ENCODE measurements around the gene SLC6A1.
"Not testable (repeated sequence)": the region's sequence is repeated elsewhere in the genome, so short reads cannot be mapped to it uniquely, and the experiment has no call there.

The SLC6A1 gene

DNA sequence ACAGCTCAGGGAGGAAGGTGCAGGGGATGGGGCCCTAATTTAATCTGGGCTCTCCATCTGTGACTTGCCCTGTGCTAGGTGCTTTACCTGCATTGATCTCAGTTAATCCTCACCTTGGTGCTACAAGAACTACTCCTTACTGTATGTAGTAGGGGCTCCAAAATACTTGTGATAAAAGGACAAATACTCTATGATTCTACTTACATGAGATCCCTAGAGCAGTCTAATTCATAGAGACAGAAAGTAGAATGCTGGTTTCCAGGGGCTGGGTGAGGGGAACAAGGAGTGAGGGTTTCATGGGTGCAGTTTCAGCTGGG lies 67.2 kb downstream of the SLC6A1 start:
- DNase-seq (ENCODE audit: low read depth in 2 of 2): no peak

DNA sequence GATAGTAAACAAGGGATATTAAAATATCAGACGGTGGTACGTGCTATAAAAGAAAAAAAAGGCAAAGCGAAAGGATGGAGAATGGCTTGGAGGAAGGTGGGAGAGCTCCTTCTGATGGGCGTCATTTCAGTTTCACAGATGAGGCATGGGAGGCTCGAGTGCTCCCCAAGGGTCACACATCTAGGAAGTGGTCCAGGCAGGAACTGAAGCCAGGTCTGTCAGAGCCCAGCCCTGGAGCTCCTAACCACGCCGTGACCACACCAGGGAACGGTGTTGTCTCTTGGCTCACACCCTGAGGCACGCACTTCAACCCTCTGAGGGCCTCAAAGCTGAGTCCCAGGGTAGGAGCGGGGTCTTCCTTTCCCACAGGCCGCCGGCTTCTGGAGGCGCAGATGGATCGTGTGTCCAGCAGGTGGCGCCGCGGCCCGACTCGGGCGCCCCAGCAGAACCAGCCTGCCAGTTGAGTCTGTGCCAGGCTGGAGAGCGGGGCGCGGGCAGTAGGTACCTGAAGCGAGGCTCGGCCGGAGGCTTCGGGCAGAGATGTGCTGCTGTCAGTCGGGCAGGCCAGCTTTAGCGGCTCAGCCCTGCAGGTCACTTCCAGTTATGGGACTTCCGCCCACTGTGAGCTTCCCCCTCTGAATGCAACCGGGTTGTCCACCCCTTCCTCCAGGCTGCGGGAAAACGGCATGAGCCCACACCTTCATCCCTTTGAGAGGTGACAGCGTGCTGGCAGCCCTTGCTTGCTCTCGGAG lies 68.1 kb downstream of the SLC6A1 start:
- DNase-seq (ENCODE audit: low read depth in 2 of 2): peak; percentile 27 to 50

DNA sequence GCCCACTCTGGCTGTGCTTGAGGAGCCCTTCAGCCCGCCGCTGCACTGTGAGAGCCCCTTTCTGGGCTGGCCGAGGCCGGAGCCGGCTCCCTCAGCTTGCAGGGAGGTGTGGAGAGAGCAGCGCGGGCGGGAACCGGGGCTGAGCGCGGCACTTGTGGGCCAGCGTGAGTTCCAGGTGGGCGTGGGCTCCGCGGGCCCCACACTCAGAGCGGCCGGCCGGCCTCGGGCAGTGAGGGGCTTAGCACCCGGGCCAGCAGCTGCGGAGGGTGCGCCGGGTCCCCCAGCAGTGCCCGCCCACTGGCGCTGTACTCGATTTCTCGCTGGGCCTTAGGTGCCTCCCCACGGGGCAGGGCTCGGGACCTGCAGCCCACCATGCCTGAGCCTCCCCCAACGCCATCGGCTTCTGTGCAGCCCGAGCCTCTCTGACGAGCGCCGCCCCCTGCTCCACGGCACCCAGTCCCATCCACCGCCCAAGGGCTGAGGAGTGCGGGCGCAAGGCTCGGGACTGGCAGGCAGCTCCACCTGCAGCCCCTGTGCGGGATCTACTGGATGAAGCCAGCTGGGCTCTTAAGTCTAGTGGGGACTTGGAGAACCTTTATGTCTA lies 68.8 kb downstream of the SLC6A1 start:
- not testable (repeated sequence) for DNase-seq (ENCODE audit: low read depth in 2 of 2)

DNA sequence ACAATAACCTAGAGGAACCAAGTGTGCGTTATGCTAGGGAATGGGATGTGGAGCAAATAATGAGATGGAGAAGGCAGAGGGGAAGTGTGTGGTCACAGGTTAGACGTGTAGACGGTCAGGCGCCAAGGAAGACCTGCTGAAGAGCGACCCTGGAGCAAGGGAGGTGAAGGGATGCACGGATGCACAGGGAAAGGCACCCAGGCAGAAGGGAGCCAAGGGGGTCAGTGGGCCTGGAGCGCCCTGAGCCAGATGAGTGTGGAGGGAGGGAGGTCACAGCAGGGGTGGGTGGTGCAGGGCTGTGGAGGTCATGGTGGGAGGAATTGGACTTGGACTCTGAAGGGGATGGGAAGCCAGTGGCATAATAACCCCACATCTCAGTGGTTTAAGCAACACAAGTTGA lies 70.2 kb downstream of the SLC6A1 start:
- DNase-seq (ENCODE audit: low read depth in 2 of 2): no peak

DNA sequence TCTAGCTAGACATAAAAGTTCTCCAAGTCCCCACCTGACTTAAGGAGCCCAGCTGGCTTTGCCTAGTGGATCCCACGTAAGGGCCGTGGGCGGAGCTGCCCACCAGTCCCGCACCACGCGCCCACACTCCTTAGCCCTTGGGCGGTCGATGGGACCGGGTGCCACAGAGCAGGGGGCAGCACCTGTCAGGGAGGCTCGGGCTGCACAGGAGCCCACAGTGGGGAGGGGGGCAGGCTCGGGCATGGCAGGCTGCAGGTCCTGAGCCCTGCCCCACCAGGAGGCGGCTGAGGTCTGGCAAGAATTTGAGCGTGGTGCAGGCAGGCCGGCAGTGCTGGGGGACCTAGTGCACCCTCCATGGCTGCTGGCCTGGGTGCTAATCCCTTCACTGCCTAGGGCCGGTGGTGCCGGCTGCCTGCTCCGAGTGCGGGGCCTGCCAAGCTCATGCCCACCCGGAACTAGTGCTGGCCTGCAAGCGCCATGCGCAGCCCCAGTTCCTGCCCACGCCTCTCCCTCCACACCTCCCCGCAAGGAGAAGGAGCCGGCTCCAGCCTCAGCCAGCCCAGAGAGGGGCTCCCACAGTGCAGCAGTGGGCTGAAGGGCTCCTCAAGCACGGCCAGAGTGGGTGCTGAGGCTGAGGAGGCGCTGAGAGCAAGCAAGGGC lies 78.7 kb downstream of the SLC6A1 start:
- no peak for DNase-seq (ENCODE audit: low read depth in 2 of 2)

DNA sequence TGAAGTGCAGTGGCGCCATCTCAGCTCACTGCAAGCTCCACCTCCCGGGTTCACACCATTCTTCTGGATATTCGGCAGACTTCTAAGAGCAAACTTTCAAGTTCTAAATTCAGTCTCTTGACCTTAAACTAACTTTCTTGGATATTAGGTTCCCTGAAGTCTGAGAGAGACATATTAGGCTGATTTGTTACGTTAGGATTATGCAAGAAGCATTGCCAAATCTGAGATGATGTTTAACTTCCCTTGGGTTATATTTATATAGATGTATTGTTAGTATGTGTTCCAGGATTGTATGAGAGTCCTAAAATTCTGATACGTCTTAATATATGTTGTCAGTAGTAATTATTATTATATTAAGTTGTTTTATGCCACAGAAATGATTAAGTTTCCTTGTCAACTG lies 80.1 kb downstream of the SLC6A1 start:
- DNase-seq (ENCODE audit: low read depth in 2 of 2): no peak

DNA sequence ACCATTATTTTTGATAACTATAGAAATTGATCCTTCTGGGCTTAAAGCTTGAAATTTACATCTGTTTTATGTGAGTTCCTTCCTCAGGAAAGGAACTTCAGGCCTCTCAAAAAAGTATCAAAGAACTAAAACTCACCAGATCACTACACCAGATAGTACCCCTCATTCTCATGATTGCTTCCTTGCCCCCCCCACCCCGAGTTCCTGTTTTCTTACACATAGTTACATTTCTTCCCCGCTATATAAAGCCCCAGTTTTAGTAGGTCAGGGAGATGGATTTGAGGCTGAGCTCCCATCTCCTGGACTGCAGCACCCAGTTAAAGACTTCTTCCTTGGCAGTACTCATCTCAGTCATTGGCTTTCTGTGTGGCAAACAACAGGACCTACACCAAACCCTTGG lies 81.5 kb downstream of the SLC6A1 start:
- DNase-seq (ENCODE audit: low read depth in 2 of 2): no peak

DNA sequence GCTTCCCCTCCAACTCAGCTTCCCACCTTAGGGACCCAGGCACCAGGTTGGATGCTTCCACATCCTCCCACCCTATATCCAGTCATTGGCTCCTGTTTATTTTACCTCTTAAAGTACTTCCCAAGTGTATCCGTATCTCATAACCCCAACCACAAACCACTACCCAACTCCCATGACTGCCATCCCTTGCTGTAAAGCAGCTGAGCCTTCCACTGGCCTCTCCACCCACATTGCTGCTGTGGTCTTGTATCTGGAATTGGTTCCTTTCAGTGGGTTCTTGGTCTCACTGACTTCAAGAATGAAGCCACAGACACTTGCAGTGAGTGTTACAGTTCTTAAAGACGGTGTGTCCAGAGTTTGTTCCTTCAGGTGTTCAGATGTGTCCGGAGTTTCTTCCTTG lies 81.9 kb downstream of the SLC6A1 start:
- DNase-seq (ENCODE audit: low read depth in 2 of 2): no peak

DNA sequence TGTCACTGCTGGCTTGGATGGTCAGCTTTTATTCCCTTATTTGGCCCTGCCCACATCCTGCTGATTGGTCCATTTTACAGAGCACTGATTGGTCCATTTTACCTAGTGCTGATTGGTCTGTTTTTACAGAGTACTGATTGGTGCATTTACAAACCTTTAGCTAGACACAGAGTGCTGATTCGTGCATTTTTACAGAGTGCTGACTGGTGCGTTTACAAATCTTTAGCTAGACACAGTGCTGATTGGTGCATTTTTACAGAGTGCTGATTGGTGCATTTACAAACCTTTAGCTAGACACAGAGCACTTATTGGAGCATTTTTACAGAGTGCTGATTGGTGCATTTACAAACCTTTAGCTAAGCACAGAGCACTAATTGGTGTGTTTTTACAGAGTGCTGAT lies 82.6 kb downstream of the SLC6A1 start:
- DNase-seq (ENCODE audit: low read depth in 2 of 2): not testable (repeated sequence)

DNA sequence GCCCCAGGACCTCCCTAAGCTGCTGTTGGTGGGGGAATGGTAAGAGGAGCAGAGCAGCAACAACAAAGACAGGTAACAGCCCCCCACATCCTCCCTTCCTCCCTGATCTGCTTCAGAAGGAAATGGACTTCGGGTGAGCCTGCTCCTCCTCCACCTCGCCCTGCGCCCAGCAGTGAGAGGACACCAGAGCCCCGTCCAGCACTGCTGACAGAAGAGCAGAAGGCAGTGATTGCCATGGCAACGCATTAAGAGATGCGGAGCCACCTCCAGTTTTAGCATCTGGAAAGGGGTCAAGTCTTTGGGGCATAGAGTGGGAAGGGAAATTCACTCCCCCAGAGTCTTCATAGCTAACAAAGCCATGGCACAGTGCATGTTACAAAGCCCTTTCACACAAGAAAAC lies 84.2 kb downstream of the SLC6A1 start:
- no peak for DNase-seq (ENCODE audit: low read depth in 2 of 2)

DNA sequence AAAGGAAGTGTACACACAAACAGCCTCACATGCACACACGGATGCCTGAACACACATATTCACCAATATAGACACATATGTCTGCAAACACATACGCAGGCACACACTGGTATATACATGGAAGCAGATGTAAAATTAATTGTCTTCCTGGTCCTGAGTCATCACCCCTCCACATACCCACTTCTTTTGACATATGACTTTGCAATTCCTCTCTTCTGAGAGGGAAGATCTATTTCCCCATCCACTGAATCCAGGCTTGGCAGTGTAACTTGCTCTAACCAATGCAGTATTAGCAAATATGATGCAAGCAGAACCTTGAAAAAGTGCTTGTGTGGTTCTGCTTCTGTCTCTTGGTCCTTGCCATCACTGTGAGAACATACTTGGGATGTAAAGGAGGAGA lies 84.9 kb downstream of the SLC6A1 start:
- DNase-seq (ENCODE audit: low read depth in 2 of 2): no peak

DNA sequence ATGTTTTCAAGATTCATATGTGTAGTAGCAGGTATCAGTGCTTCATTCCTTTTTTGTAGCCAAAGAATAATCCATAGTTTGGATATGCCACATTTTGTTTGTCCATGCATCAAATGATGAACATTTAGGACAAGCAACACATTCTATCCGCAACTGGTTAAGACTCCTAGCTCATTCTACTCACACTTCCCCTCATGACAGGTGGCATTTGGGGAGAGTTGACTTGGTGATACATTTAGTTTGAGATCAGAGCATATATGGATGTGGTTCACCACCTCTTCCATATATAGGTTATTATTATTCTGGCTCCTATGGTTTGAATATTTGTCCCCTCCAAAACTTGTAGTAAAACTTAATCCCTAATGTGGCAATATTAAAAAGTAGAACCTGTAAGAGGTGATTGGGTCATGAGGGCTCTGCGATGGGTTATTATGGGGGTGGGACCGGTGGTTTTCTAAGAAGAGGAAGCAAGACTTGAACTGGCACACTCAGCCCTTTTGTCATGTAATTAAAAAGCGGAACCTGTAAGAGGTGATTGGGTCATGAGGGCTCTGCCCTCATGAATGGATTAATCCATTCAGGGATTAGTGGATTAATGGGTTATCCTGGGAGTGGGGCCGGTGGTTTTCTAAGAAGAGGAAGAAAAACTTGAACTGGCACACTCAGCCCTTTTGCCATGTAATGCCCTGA lies 86.4 kb downstream of the SLC6A1 start:
- DNase-seq (ENCODE audit: low read depth in 2 of 2): no peak

DNA sequence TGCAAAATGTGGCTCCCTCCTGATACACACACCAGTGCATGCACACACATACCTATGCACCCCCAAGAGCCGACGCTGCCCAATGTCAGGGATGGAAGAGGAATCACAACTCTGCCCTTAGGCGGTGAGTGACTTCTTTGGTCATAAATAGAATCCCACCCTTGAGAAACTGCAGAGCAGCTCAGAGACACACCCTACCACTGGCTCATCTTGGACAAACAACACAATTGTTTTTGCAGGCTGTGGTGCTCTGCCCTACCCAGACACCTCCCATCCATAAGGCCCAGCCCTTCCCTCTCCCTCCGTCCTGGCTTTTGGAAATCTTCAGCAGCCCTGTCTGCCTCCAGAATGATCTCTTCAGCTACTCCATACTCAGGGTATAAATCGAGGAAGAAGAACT lies 87.9 kb downstream of the SLC6A1 start:
- DNase-seq (ENCODE audit: low read depth in 2 of 2): no peak

DNA sequence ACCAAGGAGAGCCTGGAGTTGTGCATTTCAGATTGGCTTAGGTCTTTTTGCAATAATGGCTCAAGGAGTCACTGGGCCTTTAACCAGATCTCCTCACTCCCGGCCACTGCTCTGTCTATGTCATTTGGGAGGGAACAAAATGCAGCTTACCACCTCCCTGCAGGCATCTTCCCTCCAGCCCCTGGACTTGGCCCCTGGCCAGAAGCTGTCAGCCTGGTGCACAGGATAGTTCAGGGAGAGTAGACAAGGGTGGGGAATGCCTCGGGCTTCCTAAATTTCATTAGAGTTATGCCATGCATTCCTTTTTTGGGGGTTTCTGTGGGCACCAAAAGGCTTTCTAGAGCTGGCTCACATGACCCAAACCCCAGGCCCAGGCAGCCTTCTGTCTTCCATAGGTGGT lies 91.5 kb downstream of the SLC6A1 start:
- no peak for DNase-seq (ENCODE audit: low read depth in 2 of 2)

DNA sequence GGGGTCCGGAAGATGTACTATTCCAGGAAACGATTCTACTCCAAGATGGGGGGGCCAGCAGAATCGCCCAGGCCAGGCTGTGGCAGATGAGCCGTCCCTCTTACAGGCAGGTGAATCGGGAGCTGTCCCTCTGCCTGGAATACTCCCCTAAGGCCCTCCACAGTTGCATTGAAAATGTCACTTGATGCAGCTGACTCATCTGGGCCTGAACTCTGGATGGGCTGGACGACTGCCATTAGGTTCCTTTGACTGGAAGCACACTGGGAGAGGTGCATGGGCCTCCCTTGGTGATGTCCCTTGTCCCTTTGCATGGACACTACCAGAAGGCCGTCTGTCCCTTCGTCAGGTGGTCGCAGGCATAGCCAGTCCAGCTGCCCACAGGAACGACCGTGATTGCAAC lies 92.1 kb downstream of the SLC6A1 start:
- DNase-seq (ENCODE audit: low read depth in 2 of 2): no peak

DNA sequence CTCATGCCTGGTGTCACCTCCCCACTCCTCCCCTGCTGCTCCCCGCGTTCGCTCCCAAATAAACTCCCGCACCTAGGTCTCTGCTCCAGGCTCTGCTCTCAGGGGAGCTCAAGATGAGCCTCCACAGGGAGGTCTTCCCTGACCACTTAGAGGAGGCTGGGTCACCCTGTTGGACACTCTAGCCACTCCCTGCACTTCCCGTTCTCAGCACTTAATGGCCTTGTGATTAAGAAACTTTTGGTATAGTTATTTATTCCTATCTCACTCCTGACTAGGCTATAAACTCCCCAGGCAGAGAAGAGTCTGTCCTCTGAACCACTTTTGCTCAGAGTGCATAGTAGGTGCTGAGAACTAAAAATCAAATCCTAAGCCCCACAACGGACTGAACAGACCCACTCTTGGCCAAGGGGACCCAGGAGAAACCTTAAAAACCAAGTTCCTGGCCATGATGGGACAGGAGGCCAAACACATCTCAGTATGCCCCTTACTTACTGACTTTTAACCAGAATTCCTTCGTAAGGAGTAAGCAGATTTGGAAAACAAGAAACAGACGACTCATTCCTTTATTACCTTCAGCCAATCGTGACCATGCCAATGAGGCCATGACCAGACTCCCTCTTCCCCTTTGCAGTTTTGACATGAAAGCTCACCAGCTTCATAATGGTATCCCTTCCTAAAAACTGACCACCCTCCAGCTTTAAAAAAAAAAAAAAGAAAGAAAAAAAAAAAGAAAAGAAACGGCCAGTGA lies 92.7 kb downstream of the SLC6A1 start:
- DNase-seq (ENCODE audit: low read depth in 2 of 2): no peak

DNA sequence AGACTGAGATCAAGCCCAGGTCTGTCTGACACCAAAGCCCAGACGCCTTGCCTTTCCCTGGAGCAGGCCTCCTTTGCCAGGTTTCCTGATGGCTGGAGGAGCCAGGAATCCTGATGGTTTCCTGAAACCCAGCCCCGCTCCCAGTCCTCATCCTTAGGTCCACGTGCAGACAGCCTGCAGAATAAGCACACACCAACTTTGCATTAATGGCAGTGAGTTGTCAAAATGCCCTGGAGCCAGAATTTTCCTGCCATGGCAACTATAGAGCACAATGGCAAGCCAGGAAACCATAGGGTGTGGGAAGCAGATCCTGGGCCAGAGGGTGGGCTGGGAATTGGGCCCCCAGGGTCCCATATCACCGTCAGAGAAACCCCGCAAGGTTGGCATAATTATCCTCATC lies 94.3 kb downstream of the SLC6A1 start:
- no peak for DNase-seq (ENCODE audit: low read depth in 2 of 2)

DNA sequence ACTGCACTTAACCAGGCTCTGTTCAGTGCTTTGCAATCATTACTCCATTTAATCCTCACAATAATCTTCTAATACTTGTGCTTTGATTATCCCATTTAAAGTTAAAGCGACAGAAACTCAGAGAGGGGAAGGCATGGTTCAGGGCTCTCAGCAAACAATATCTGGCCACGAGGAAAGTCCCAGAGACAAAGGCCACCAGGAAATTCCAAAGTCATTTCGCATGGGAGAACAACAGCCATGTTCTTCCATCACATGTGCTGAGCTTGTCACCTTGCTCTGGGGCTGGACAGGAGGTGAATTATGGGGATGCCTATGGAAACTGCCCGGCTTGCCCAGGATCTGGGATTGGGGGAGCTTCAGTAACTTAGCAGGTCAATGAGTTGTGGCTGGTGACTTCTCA lies 95.5 kb downstream of the SLC6A1 start:
- no peak for DNase-seq (ENCODE audit: low read depth in 2 of 2)

DNA sequence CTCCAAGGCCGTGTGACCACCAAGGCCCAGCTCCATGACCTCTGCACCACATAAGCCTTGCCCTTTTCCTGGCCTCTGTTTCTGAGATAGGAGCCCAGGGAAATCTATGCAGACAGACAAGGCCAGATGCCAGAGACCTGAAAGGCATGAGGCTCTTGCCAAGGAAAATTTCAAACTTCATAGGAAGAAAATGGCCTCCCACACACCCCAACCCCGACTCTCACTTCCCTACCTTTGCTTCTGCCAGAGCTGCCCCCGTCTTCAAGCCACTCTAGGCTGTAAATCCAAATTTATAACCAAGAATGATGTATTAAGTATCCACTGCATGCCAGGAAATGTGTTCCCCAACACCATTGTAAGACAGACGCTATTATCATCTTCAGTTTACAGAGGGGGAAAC lies 96.3 kb downstream of the SLC6A1 start:
- no peak for DNase-seq (ENCODE audit: low read depth in 2 of 2)

All from activated CD4-positive, alpha-beta T cell treated with anti-CD3 and anti-CD28 coated beads for 24 hours (primary cell).